Measurements from ENCODE around the gene NTSR1.

The NTSR1 gene

DNA sequence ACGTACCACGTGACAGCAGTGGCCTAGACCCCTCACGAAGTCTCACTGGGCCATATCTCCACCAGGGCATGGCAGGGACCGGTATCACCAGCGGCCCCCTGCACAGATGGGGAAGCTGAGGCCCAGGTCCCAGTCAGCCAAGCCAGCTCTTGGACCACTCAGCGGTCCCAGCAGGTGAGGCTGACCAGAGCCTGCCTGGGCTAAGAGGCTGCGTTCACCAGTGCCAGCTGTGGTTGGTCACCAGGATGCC is 85.0 kb downstream of the NTSR1 start:
- no peak for DNase-seq

GRCh38 chr20:62794007-62794724 is 85.5 kb downstream of the NTSR1 start:
- DNase-seq = peak; percentile 91

DNA sequence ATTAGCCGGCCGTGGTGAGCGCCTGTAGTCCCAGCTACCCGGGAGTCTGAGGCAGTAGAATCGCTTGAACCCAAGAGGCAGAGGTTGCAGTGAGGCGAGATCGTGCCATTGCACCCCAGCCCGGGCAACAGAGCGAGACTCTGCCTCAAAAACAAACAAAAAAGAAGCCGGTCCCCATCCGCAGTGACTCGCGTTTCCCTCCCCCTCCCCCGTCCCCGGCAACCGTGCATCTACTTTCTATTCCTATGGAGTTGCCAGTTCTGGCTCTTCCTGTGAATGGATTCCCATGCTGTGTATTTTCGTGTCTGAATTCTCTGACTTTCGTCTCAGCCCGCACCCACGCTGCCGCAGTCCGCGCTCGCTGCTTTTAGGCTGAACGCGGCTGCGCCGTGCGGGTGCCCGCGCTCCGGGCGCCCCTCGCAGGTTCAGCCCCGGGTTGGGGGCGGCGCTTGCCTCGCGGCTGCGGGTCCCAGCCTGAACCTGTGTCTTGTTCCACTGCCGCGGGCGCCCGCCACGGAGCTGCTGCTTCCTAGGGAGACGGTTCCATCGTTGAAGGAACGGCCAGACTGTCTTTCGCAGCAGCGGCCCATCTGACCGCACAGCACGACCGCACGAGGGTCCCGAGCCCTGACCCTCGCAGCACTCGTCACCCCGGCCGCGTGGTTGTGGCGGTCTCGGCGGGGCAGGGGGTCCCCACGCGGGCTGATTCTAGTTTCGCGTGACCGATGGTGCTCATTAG is 86.6 kb downstream of the NTSR1 start:
- peak; percentile 86 for DNase-seq

GRCh38 chr20:62796699-62797491 is 88.3 kb downstream of the NTSR1 start:
- DNase-seq = no peak

- no peak for DNase-seq
Measured at GRCh38 chr20:62797671-62798532, 89.3 kb downstream of the NTSR1 start.

- no peak for DNase-seq
Measured at GRCh38 chr20:62799036-62799435, 90.4 kb downstream of the NTSR1 start.

DNA sequence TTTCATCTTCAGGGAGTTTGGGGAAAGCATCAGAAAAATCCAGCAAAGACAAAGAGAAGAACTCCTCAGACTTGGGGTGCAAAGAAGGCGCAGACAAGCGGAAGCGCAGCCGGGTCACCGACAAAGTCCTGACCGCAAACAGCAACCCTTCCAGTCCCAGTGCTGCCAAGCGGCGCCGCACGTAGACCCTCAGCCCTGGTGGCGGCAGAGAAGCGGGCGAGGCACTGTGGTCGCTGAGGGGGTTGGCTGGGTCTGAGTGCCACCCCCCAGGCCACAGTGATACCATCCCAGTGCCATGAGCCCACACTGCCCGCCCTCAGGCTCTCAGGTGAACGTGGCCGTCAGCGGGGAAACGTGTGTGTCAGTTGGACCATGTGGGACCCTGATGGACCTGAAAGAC is 90.8 kb downstream of the NTSR1 start:
- DNase-seq = no peak

DNA sequence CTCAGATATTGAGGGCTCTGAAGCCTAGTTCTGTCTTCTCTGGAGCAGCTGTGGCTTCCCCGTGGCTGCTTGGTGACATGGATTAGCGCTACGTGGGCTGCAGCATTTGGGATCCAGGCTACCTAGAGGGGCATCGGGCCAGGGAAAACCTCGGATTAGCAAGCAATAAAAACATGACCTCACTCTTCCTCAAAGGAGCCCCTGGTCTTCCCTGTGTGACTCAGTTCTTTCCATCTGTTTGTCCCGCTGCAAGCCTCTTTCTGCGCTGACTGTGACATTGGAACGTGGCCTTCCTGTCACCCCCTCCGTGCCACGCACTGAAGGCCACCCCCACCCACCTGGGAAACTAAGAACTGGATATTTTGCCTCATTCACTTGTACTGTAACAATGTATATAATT is 91.2 kb downstream of the NTSR1 start:
- no peak for DNase-seq

DNA sequence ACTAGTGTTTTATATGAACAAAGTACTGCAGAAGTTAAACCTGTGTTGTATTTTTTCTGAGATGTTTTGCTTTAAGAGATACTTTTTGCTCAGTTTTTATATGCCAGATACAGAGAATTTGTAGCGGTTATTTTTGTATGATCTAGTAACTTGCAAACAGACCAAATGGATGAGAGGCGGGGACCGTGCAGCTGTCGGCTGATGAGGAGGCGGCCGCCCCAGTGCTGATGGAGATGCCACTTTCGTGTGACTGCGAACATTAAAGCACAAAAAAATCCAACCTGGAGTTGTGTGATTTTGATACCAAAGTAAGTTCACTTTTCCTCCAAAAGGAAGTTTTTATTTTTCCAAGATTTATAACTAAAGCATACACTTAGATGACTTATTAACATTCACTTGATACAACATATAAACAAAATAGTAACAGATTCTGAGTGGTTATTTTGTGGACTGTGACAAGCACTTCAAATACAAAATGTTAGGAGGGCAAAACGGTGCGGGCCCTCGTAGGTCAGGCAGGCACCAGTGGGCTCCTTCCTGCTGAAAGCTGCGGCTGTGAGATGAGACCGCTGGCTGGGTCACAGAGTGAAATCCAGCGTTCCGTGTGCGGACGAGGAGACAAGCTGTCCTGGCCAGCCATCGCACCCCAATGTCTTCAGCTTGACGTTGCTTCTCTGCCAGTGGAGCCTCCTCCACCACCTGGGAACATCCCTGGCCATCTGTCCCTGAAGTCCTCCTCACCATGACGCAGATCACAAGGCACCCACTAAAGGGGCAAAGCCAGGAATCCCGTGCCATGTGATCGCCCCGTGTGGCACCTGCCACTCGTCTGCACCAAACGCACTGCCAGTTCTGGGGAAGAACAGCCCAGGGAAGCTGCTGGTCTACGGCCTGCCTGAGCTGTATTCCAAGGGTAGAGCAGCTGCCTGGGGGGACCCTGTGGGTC is 92.0 kb downstream of the NTSR1 start:
- DNase-seq = no peak

GRCh38 chr20:62801284-62802010 is 92.8 kb downstream of the NTSR1 start:
- no peak for DNase-seq

GRCh38 chr20:62802026-62802712 is 93.5 kb downstream of the NTSR1 start:
- no peak for DNase-seq

DNA sequence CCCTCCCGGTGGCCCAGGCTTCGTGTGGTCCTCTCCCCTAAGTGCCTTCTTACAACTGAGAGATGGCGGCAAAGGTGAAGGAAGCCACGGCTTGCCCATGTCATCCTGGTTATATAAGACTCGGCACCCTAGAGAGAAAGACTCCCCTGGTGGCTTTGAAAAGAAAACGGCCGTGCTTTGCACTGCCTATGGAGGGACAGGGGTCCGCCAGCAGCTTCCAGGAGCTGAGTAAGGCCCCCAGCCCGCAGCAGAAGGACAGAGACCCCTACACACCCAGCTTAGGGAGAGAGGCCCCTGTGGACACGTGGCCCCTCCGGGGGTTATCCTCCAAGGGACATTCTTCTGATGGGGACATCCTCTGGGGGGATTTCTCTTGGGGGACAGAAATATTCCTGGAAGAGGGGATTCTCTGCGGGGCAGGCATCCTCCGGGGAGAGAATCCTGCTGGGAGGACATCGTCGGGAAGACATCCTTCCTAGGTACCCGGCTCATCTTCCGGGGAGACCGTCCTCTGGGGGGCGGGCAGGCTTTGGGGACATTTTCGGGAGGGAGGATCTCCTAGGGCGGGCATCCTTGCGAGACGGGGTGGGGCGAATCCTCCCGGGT is 95.5 kb downstream of the NTSR1 start:
- DNase-seq = no peak

DNA sequence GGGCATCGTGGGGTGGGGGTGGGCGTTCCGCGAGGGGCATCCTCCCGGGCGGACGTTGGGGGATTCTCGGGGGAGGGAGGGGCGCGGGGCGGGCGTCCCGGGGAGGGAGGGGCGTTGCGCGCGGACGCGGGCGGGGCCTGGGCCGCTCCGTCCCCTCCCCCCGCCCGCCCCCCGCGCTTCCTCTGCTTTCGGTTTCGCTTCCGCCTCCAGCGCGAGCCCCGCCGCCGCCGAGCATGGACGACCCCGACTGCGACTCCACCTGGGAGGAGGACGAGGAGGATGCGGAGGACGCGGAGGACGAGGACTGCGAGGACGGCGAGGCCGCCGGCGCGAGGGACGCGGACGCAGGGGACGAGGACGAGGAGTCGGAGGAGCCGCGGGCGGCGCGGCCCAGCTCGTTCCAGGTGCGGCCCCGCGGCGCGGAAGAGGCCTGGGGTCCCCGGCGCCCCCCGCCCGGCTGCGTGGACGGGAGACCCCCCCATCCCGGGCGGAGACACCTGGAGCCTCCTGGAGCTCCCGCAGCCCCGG is 96.1 kb downstream of the NTSR1 start, which contains the start of gene OGFR:
Gene OGFR (plus strand): TSS at position 209 of the 528 bp plus-strand sequence. CDS start 25 bp downstream, at position 234.
- DNase-seq = no peak

DNA sequence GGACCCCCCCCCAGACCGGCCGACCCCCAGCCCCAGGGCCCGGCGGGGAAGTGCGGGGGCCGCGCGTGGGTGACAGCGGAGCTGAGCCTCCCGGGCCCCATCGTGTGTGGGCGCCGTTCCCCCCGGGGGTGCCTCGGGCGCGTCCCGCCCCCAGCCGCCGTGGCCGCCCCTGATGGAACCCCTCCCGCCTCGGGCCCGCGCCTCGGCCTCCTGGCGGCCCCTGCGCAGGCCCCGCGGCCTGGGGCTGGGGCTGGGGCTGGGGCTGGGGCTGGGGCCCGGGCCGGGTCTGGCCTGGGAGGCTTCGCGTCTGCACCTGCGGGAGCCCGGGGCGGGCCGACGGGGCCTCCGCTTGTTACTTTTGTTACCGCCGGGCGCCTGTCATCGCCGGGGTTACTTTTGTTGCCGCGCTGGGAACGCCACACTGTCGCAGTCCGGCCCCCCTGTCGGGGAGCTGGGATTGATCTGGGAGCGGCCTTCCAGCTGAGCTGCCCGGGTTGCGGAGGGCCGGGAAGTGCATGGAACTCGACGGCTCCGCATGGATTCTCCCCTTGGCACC is 96.6 kb downstream of the NTSR1 start:
- DNase-seq = no peak

GRCh38 chr20:62805711-62806382 is 97.2 kb downstream of the NTSR1 start:
- DNase-seq = no peak

DNA sequence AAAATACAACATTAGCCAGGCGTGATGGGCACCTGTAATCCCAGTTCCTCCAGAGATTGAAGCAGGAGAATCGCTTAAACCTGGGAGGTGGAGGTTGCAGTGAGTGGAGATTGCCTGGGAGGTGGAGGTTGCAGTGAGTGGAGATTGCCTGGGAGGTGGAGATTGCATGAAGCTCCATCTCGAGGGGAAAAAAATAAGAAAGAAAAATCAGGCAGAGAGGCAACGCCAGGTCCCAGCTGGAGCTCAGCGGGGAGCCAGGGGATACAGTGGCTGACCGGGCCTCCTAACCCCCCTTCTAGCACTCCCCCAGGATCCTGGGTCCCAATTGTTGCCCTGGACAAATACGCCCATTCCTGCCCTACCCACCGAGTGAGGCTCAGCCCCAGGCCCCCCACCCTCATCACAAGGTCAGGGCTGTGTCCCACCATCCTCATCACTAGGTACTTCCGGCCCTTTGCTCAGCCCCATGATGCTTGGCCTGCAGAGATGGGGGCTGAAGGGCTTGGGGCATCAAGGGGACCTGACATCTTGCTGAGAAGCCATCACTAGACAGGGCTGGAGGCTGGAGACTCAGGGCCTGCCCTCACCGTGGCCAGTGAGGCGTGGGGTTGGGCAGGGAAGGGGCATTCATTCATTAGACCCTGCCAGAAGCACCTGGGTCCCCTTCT is 97.9 kb downstream of the NTSR1 start:
- DNase-seq = no peak

DNA sequence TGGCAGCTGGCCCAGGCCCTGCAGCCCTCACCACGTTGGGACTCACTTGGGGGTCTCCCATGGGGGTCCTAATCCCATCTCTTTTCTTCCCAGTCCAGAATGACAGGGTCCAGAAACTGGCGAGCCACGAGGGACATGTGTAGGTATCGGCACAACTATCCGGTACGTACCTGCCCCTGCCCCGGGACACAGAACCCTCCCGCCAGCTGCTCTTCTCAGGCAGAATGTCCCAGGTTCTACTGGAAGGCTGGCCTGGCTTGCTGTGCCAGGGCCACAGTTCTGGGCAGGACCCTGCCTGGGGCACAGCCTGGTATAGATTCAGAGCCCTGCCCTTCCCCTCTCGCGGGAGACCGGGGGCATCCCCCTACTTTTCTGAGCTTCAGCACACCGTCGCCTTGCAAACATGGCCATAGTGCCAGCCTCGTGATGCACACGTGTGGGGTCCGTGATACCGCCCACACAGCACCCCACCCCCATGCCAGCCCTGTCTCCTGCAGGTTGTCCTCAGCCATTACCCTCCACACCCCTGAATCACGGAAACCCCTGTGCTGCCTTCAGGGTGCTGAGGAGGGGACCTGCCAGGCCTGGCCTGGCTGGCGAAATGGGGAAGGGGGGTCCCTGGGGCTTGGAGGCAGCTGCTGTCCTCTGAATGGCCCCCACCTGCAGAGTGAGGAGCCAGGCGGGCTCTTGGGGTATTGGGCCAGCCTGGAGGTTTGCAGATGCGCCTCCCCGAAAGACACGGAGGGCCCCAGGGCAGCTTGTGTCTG is 99.0 kb downstream of the NTSR1 start:
- DNase-seq = no peak

Measured in NCI-H526 treated with DMSO at 0.1 percent for 48 hours (cell line).